NCI-H2029 treated with DMSO at 0.1 percent for 48 hours (cell line): ENCODE measurements around the gene CABLES2.

ENCODE experiments used
- DNase-seq: peaks from one replicate; lab custom pipeline; 2025; lab: John Stamatoyannopoulos, UW

Gene CABLES2

DNA sequence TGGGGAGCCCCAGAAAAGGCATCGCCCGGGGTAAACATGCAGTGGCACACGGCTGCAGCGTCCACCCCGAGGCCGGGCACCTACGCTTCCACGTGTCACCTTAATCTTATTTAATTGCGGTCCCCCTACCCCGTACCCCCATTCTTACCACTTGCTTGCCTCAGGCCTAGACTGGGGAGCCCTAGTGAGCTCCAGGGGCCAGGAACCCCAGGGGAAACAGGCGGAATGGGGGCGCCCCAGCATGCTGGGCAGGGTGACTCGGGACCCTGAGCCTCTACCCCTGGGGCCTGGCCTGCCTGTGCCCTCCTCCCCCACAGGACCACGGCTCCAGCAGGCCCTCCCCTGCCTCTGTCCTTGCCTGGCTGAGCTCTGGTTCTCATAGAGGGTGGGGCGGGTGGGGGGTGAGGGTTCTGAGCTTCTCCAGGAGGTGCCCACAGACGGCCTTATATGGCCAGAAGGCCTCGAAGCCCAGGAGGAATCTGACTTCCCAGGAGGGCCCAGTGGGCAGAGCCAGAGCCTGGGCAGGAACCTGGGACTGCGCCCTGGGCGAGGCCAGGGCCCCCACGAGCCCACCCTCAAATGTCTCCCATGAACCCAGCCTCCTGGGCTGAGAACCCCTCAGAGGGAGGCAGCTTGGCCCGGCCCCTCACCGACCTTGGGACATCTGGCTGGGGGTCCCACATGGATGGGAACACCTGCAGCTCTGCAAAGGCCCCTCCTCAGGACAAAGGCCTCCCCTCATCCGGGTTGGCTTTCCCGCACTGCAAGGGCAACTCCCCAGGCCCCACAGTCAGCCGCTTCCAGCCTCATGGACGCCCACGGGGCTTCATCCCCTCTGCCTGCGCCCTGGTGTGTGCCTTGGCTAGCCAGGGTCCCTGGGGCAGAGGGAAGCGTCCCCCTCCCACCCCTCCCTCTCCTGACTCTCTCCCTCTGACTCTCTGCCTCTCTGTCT is 34.8 kb downstream of the CABLES2 start:
- no peak for DNase-seq

GRCh38 chr20:62371588-62372041 is 35.5 kb downstream of the CABLES2 start:
- no peak for DNase-seq

- no peak for DNase-seq
Measured at GRCh38 chr20:62370807-62371587, 36.1 kb downstream of the CABLES2 start.

DNA sequence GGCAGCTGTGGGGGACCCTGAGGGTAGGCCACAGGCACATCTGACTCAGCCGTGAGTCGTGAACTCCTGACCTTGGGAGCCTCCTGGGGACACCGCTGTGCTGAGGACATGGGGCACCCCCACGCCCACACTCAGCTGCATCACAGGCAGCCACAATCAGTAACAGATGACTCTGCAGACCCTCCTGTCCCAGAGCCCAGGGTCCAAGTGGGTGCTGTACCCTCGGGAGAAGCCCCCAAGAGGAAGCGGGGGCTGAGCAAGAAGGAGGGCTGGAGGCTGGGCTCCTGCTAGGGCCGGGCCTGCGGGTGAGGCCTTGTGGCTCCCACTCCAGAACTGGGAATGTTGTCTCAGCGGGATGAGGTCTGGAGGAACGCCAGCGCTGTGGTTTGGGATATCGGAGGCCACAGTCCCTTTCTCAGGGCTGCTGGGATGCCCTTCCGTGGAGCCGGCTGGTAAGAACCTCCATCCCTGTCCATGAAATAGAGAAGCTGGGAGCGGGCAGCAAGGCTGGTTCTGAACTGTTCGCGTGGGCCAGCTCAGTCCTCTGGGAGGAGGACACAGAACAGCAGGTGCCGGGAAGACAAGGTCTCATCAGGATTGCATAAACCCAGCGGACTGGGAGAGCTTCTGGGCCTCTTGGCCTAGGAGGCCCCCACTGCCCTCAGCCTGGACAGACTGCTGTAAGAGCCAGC is 36.8 kb downstream of the CABLES2 start:
- DNase-seq: no peak

DNA sequence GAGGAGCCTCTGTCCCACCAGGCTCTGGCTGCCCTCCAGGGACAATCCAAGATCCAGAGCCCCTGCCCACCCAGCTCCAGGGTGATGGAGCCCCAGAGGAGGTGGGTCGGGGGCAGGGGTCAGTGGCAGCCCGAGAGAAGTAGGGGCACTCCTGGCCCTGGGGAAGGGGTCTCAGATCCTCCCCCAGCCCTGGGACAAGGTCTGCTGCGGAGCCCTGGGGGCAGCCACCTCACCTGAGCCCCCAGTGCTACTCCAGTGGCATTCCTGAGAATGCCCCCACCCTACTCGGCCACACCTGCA is 37.3 kb downstream of the CABLES2 start:
- DNase-seq: no peak

GRCh38 chr20:62368976-62369814 is 37.9 kb downstream of the CABLES2 start:
- no peak for DNase-seq

GRCh38 chr20:62368392-62368975 is 38.6 kb downstream of the CABLES2 start:
- no peak for DNase-seq

DNA sequence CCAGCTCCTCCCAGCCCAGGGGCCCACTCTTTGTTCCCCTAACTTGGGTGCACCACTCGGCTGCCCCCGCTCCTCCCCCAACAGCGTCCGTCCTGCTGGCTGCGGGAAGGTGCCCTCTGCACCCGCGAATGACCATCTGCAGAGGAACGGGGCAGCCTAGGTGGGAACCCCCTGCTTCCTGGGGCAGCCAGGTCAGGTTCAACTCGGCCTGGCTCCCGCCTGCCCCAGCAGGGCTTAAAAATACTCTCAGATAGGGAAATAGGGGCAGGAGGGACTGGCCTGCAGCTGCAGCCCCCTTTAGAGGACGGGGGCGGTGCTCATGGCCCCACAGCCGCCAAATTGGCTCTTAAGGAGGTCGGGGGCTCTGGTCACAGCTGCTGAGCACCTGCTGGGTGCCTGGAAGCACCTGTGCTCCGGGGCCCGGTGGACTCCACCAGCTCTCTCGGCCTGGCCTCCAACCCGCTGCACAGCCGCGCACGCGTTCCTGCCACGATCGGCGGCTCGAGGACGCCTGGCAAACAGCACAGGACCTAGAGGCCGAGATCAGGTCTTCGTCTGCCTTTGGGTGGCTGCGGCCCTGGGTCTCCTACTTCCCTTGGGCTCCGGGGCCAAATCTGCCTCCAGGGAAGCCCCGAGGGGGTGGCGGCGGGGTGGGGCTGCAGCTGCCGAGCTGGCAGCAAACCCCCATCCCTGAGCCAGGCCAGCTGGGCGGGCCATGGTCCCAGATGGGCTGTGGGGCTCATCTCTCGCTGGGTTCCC is 39.3 kb downstream of the CABLES2 start:
- DNase-seq: peak; percentile 26

GRCh38 chr20:62367136-62367632 is 39.9 kb downstream of the CABLES2 start, which contains the start of gene LAMA5:
Gene LAMA5, minus strand, starts transcription at chr20:62367312. Its CDS starts 67 bp downstream, at chr20:62367245.
- no peak for DNase-seq

DNA sequence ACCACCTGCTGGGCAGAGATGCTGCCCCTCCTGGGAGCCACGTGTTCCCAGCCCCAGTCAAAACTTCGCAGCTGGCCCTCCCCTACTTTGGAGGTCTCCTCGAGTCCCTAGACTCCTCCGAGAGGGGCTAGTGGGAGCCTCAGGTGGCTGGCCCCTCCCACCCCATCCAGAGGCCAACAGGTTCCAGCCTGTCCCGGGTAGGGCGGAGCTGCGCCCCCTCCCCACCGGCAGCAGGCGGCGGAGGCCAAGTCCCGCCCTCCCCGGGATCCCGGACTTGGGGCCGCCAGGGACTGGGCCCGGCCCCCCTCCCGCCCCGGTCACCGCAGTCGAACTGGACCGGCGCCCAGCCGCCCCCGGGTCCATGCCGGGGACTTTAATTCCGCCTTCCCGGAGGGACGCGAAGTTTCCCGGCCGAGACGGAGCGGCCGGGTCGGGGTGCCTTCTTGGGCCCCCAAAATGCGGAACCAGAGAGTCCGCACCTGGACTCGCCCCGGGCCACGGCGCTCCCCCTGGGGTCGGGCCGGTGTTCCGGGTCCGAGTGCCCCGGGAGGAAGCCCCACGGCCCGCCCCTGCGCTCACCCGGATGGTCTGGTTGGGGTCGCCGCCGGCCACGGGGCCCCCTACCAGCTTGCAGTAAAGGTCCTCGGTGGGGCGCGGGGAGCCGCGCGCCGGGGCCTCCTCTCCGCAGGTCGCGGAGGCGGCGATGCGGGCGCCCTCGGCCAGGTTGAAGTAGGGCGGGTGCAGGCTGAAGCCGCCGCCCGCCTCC is 40.5 kb downstream of the CABLES2 start:
- no peak for DNase-seq

DNA sequence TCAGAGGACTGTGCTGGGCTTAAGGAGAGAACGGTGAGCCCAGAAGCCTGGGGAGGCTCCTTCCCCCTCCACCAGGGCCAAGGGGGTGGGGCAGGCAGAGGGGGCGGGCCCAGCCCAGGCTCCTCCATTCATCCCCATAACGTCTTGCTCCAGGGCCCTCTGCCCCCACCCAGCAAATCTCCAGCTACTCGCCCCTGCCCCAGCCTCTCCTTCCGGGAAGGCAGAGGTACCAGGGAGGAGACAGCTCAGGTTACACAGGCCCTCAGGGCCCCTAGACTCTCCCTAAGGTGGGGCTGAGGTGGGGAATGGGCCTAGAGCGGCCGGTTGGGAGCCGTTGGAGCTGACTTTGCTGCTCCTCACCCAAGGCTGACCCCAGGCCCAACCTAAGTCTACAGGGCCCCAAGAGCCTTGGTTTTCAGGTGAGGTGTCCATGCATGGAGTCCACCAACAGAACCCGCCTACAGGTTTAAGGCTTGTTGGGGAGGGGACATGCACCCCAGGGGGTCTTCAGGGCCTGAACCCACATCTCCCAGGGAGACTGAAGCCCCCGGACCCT is 41.2 kb downstream of the CABLES2 start:
- no peak for DNase-seq

DNA sequence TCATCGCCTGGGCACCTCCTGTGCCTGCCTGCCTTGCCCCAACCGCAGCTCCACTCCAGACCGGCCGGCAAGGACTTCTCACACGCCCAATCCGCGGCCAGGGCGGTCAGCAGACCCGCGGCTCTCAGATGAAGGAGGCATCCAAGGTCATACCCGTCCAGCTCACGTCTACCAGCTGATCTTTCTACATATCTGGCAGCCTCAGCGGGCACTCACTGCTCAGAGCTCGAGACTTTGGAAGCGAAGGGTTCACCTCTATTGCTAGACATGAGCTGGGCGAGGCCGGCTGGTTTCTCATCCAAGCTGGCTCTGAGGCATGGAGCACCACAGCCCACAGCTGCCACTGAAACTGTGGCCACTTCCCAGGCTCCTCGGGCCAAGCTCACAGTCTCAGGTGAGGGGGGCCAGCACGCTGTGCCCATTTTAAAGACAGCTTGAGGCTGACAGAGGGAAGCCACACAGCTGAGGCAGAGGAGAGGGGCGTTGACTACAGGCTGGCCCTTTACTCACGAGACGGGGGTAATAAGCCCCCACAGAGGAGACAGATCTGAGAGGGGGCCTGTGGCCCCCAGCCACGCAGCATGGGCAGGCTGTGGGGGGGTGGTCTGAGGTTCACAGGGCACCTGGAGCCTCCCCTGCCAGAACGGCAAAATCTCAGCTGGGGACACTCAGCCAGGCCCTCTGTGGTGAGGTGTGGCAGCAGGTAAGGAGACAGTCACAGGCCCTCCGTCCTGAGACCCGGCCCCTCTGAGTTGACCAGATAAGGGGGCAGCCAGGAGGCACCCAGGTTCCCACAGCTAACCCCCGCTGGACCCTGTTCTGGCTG is 42.0 kb downstream of the CABLES2 start:
- no peak for DNase-seq

DNA sequence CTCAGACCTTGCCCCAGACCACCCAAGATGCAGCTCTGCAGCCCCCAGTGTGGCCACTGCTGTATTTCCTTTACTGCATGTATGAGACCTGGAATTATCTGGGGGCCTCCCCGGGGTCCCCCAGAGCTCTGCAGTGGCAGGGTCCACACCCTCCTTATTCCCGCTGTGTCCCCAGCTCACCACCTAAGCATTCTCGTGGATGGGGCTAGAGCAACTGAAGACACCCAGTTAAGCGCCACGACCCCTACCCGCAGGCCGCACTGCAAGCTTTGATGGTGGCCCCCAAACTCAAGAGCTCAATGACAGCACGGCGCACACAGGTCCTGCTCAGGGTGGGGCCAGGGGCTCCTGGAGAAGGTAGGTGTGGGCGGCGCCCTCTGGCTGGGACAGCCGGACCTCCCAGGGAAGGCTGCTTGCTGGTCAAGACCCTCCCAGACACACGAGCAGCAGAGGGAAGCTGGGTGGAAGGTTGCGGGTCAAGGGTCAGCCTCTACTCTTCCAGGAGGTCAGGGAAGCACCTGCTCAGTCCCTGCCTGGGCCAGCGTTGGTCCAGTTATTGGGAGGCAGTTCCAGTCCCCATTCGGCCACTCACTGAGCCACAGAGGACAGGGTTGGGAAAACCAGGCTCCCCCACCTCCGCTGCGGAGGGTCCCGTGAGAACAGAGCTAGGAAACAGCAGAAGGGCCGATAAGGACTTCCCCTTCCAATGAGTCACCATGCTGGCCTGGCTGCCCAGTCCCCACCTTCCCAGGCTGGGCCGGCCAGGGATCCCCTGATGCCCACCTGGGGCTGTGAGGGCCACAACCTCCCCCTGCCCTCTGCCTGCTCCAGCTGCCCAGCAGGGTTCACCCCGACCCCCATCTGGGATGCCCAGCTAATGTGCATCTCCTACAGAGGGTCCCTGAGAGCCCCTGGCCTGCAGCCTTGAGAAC is 42.9 kb downstream of the CABLES2 start:
- no peak for DNase-seq

DNA sequence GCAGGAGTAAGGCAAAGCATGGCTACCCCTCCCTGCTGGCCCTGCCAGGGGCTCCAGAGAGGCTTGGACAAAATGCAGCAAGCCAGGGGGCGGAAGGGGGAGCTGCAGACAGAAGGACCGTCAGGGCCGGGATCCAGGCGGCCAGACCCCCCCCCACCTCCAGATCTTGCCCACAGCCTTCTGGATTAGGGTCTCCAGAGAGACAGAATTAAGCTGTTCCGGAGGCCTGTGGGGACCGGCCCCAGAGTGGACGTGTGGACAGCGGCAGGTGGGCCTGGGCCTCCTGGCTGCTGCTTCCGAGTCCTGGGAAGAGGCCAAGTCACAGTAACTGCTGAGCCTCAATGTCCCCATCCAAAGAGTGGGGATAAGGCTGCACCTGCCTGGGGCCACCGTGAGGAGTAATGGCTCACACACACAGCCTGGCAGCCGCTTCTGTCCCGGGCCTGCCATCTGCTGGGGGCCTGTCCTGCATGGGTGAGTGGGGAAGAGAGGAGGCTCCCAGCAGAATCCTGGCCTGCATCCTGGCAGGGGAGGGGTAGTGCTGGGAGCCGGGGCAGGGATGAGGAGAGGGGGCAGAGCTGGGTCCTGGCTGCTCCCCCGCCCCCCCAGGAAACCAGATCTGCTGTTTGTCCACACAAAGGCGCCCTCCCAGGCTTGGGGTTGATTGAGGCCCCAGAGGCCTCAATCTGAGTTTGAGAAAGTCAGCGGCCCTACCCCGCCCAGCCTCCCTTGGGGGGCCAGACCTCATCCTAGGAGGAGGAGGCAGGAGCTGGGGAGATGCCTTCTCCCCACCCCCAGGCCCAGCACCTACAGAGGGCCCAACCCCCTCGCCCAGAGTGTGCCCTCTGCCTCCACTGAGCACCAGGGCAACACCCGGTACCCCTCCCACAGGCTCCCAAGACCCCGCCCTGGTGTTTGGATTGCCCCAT is 43.8 kb downstream of the CABLES2 start:
- no peak for DNase-seq

DNA sequence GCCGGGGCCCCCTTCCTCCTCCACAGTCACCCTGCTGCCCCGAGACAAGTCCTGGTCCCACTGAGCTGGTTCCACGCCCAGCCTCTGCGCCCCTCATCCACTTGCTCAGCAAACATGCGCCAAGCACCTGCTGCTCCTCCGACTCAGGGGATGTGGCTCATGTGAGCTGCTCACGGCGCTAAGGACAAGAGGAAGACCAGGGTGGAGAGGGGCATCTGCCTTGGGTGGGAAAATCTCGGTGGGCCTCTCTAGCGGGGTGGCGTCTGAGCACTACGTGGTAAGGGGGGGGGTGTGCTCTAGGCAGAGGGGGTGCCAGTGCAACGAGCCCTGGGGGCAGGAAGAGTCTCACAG is 44.5 kb downstream of the CABLES2 start:
- DNase-seq: no peak
